A549 (cell line): ENCODE data around the gene PRKAR2B.

Experiments
- CHD2 ChIP-seq: fragments of 150-350 bp; IDR thresholded peaks from 2 replicates; pipeline ENCODE4 v1.6.1; 2014; ENCODE audit warnings: low read length; ENCODE audit not compliant: partially characterized antibody
- JUN ChIP-seq, 2 experiments: fragments of >200 bp; sonication (Bioruptor Twin); formaldehyde crosslinking; IDR thresholded peaks; 2 replicates in 1 of 2; 3 replicates in 1 of 2; pipeline ENCODE4 v1.6.1; 2016 to 2017
- MAFK ChIP-seq: fragments of 450-650 bp; IDR thresholded peaks from 2 replicates; pipeline ENCODE4 v1.6.1; 2014; ENCODE audit not compliant: partially characterized antibody
- NR3C1 ChIP-seq: fragments of >200 bp; sonication (Bioruptor Twin); formaldehyde crosslinking; IDR thresholded peaks from 3 replicates; pipeline ENCODE4 v1.6.1; 2017

DNA sequence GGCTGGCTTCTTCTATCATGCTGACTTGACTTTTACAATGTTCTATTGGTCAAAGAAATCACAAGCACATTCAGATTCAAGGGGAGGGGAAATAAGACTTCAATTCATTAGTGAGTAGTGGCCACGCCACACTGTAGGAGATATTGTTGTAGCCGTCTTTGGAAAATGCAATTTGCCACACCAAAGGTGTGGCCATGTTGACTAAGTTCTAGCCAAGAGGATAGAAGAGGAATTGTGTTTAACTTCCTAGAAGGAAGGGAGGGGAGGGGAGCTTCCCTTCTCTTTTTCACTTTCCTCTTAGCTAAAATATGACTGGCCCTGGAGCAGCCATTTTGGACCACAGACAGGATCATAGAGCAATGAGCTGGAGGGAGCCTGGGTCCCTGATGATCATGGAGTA is 3.4 kb upstream of the PRKAR2B start:
- TF ChIP-seq JUN (IDR thresholded peaks at IDR 0.05) (no peak), NR3C1 (no peak), MAFK (no peak), CHD2 (no peak)
